ENCODE measurements around the gene NFIC.

DNA sequence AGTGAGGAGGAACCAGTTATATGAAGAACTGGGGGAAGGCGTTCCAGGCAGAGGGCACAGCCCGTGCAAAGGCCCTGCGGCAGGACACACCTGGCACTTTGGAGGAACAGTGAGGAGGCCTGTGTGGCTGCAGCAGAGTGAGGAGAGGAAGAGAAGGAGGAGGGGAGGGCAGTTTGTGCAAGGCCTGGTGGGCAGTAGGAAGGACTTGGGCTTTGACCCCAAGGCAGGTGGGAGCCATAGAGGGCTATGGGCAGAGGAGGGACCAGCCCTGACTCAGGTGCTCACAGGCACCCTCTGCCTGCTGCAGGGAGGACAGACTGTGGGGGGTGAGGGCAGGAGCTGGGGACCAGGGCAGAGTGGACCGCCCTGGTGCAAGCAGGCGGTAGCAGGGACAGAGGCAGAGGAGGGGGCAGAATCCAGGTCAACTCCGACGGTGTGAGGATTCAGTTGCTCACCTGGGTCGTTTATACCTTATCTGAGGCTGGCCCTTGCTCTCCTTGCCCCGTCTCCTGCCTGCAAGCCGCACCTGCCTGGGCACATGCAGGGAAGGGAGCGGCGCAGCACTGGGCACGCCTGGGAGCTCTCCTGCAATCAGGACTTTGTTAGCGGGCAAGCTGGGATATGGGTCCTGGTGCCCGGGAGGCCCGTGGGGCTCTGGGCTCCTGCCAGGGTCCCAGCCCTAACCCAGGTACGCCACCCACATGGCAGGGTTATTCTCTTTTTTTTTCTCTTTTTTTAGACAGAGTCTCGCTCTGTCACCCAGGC lies 34.8 kb downstream of the NFIC start:
- no peak for TF ChIP-seq RBBP5 (conservative IDR thresholded peaks at IDR 0.05)
- TF ChIP-seq FOS (IDR thresholded peaks at IDR 0.05; ENCODE audit: borderline replicate concordance, extremely low read depth, insufficient read length) = no peak
- TF ChIP-seq, protein P1, sequence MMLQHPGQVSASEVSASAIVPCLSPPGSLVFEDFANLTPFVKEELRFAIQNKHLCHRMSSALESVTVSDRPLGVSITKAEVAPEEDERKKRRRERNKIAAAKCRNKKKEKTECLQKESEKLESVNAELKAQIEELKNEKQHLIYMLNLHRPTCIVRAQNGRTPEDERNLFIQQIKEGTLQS (IDR thresholded peaks at IDR 0.05; ENCODE audit: borderline replicate concordance, extremely low read depth, low read depth, low read length) = no peak
